Measurements from ENCODE around the gene SYF2.
"Not testable (repeated sequence)": the region's sequence is repeated elsewhere in the genome, so short reads cannot be mapped to it uniquely, and the experiment has no call there.

SYF2 gene

DNA sequence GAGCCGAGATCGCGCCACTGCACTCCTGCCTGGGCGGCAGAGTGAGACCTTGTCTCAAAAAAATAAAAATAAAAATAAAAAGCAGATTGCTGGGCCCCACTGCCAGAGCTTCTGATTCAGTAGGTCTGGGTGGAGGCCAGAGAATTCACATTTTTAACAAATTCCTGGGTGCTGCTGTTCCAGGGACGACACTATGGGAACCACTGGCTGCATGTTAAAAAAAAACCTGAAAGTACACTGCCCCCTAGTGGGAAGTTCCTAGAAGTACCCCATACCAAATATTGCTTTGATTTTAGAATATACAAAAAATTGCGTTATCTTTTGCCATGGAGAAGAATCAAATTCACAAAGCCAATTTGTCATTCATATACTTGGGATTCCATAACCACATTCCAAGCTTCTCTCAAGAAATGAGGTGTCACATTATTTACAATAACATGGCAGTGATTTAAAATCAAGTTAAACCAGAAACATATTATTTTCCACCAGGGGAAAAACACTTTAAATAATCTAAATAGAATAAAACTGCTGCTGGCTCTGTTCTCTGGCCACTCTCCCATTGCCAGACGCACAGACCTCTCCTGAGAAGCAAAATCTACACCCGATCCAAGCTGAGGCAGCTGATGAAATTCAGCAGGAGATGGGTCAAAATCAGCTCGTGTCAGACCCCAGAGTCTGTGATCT is 27.4 kb downstream of the SYF2 start:
- no peak overlapping the region for H3K4me3 Mint-ChIP-seq
- ATAC-seq, result no peak
- no peak overlapping the region for H3K27ac Mint-ChIP-seq
- peaks cover 9% of the 10 kb centered on the region for H3K27me3 Mint-ChIP-seq
- no peaks in the 10 kb centered on the region for H3K4me1 Mint-ChIP-seq
- no peaks in the 10 kb centered on the region for H3K36me3 Mint-ChIP-seq
- H3K9me3 Mint-ChIP-seq, result no peaks in the 10 kb centered on the region

DNA sequence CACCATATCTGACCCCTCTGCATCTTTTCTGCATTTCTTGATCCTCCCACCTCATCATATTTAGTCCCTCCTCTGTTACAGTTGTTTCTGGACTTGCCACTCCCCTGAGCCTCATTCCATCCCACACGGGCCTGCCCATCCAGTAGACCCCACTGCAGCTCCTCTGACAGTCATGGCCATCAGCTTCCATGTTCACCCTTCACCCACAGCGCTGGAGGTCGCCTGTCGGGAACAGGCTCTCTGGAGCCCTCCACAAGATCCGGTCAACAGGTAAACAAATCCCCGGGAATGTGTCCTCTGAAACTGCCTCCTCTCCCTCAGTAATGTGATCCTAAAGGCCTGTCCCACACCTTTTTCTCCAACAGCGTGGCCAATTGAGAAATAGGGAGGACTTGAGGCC is 31.3 kb downstream of the SYF2 start:
- Mint-ChIP-seq H3K4me3 (no peak overlapping the region), H3K4me1 (peaks cover 16% of the 10 kb centered on the region), H3K9me3 (no peaks in the 10 kb centered on the region), H3K27me3 (peaks cover 19% of the 10 kb centered on the region), H3K36me3 (no peaks in the 10 kb centered on the region), H3K27ac (no peak overlapping the region)
- ATAC-seq, result no peak

DNA sequence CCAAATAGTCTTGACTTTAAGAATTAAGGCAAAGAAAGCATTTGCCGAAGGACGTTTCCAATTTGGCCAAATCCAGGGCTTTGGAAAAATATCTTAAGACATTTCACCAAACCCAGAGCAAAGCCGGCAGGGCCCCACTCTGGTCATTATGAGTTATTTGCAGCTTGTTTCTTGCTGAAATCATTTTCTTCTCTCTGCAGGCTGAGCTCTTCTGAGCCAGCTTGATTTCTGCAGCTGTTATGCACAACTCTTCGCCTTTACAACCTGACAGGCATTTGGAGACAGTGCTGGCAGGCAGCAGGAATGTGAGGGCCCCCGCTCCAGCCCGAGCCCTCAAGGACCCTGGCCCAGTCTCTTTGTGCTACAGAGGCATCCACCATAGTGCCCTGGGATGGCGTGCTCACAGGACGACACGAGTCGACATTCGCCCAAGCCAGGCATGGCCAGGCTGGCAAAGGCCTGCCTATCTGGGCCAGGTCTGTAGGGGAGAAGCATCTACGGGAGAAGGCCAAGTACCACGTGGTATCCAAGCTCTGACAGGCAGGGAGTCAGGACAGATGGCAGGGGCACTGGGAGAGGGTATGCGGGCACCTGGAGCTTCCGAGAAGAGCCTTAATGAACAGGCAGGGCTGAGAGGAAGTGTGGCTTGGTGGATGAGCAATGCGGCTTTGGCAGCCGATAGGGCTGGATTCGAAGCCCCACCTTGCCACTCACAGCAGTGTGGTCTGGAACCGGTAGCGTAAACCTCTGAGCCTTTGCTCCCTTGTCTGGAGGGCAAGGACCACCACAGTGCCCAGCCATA is 32.3 kb downstream of the SYF2 start:
- Mint-ChIP-seq H3K9me3 (no peaks in the 10 kb centered on the region), H3K27ac (no peak overlapping the region), H3K27me3 (peaks cover 19% of the 10 kb centered on the region), H3K4me3 (no peak overlapping the region), H3K4me1 (peaks cover 16% of the 10 kb centered on the region), H3K36me3 (no peaks in the 10 kb centered on the region)
- ATAC-seq, result no peak

DNA sequence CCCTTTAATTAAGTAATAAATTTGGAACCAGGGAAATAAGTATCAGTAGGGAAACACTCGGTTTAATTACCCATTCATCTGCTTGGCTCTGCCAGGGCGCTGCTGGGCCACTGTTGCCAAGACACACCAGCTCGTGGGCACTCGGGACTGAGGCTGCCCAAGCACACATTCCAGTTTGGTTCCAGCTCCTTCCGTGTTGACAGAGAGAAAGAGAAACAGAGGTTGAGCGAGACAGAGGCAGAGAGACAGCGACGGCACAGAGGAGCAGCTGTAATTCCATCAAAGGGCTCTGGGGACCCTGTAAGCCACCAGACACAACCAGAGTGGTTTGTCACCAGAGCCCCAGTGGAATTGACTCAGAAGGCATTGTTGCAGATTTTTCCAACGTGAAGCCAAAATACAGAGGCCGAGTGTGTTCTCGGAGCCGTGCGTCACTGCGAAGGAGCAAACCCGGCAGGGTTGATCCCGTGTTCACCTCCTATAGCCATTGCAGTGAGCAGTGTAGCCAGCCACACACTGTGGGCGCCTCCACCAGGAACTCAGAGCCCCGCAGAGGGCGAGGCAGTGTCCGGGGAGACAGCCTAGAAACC is 33.5 kb downstream of the SYF2 start:
- ATAC-seq, result peak; percentile 82
- Mint-ChIP-seq H3K27me3 (peaks cover 31% of the 10 kb centered on the region), H3K27ac (peak overlapping the region; percentile 31), H3K4me3 (peak overlapping the region; percentile 60), H3K4me1 (peaks cover 16% of the 10 kb centered on the region), H3K36me3 (no peaks in the 10 kb centered on the region), H3K9me3 (no peaks in the 10 kb centered on the region)

DNA sequence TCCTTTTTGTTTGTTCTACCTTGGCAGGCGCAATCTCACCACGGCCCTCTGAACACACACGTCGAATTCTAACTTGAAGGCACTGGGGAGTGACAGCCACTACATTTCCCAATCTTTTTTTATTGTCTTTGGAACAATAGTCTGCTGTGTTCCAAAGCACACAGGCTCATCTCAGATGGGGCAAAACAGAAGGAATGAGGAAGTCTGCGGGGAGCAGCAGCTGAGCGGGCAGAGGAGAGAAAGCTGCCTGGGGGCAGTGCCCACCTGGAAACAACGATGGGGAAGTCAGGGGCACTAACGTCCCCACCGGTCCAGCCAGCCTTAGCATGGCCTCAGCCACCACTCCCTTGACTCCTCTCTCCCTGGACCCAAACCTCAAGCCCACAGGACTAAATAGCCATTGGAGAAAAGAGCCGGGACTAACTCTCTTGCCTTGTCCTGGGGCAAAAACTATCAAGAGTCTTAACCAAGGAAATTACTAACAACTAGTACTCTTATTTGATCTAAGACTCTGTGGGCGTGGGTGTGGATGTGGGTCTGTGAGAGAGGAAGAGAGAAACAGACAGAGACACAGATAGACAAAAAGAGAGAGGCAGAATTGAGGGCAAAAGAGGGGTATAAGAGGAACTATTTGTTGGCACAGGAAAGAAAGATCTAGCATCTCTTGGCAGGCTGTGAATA is 34.2 kb downstream of the SYF2 start:
- peaks cover 37% of the 10 kb centered on the region for H3K27me3 Mint-ChIP-seq
- ATAC-seq, result peak; percentile 42
- peaks cover 16% of the 10 kb centered on the region for H3K4me1 Mint-ChIP-seq
- H3K9me3 Mint-ChIP-seq, result no peaks in the 10 kb centered on the region
- peak overlapping the region; percentile 31 for H3K27ac Mint-ChIP-seq
- no peaks in the 10 kb centered on the region for H3K36me3 Mint-ChIP-seq
- H3K4me3 Mint-ChIP-seq, result peak overlapping the region; percentile 60

DNA sequence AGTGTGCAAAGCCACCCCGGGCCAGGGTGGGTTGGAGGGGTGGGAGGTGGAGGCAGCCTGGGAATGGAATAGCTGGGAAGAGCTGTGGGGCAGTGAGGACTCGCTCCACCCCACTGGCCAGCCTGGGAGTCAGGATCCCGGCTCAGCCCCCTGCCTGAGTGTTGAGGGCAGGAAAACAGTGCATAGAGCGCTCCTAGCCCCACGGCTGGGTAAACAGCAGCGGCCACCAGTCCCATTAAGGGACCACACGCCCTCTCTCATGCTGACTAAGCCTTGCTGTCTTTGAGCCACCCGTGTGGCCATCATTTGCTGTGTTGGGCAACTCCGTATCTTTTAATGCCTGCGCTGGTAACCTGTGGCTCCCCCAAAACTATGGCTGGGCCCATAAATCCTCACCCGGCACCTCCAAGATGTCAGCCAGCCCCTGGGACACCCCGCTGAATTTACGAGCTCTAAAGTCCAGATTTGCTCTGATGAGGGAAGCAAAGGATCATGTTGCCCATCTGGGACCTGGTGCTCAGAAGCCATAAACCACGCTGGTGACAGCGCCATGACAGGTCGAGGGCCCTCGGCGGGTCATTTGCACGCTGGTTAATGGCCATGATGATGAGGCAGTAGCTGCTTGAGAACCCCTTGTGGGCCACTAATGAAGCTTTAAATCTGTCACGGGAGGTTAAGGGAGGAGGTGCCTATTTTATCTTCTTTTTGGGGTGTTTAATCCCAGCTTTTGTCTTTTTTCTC is 34.9 kb downstream of the SYF2 start:
- H3K36me3 Mint-ChIP-seq, result no peaks in the 10 kb centered on the region
- no peak for ATAC-seq
- H3K27ac Mint-ChIP-seq, result no peak overlapping the region
- H3K27me3 Mint-ChIP-seq, result peaks cover 44% of the 10 kb centered on the region
- peaks cover 16% of the 10 kb centered on the region for H3K4me1 Mint-ChIP-seq
- no peaks in the 10 kb centered on the region for H3K9me3 Mint-ChIP-seq
- H3K4me3 Mint-ChIP-seq, result no peak overlapping the region

DNA sequence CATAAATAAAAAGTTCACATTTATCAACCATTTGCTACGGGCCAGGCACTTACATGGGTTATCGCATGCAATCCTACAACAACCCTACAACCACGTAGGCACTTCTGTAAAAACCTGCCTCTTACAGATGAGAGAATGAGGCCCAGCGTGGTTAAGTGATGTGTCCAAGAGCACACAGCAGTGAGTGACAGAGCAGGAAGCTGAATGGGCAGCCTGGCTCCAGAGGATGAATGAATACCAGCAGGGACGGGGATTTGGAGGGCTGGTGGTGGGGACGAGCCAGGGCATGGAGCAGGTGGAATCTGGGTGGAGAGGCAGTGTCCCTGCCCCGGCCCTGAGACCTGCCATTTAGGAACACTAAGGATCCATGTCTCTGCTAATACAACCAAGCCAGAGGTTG is 35.5 kb downstream of the SYF2 start:
- Mint-ChIP-seq H3K9me3 (no peaks in the 10 kb centered on the region), H3K27me3 (peaks cover 46% of the 10 kb centered on the region), H3K4me3 (no peak overlapping the region), H3K36me3 (no peaks in the 10 kb centered on the region), H3K4me1 (peaks cover 16% of the 10 kb centered on the region), H3K27ac (no peak overlapping the region)
- ATAC-seq, result no peak

DNA sequence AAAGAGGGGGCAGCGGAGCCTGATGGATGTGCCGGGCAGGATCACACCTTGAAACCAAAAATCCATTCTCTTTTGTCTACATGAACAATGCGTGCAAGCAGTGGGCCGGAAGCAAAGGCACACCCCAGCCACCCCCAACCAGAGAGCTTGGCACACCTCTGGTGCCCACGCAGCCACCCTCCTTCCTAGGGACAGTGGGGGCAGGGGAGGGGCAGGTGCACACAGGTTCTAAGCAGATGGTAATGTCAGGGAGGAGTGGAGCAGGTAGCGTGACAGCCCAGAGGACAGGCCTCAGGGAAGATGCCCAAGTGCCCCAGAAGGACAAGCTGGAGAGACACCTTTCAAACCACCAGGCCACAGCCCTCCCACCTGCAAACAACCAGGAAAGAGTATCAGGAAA is 36.5 kb downstream of the SYF2 start:
- Mint-ChIP-seq H3K9me3 (no peaks in the 10 kb centered on the region), H3K27ac (no peak overlapping the region), H3K36me3 (no peaks in the 10 kb centered on the region), H3K4me1 (peaks cover 16% of the 10 kb centered on the region), H3K27me3 (peaks cover 40% of the 10 kb centered on the region), H3K4me3 (no peak overlapping the region)
- no peak for ATAC-seq

DNA sequence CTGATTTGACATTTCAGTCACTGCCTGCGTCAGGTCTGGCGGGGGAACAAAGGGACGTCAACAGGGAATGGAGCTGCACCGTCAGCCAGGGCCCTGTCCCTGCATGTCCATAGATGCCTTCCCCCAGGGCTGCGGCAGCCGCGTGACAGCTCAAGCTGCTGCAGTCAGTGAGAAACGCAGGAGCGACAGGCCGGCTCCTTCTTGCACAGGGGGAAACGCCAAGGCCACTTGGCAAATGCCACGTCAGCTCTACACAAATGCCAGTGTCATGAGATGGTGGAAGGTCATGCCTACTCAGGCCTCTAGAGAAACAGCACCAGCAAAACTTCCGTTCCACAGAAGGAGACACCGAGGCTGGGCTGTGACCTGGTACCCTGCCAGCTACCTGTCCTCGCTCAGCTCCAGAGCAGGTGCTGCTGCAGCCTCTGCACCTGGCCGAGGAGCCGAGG is 37.7 kb downstream of the SYF2 start:
- peaks cover 37% of the 10 kb centered on the region for H3K27me3 Mint-ChIP-seq
- no peak overlapping the region for H3K4me3 Mint-ChIP-seq
- peaks cover 16% of the 10 kb centered on the region for H3K4me1 Mint-ChIP-seq
- H3K27ac Mint-ChIP-seq, result no peak overlapping the region
- ATAC-seq, result no peak
- H3K9me3 Mint-ChIP-seq, result no peaks in the 10 kb centered on the region
- no peaks in the 10 kb centered on the region for H3K36me3 Mint-ChIP-seq

DNA sequence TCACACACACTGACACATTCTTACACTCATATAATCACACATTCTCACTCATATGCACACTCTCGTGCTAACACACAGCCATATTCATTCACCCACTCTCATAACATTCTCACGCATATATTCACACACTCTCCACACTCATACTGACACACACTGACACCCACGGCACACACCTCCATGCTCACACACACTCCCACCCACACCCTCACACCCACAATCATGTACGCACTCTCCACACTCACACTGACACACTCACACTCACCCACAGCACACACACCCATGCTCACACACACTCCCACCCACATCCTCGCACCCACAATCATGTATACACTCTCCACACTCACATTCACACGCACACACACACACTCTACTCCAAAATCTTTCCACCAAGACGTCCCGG is 38.2 kb downstream of the SYF2 start:
- no peak for ATAC-seq
- no peaks in the 10 kb centered on the region for H3K9me3 Mint-ChIP-seq
- peaks cover 33% of the 10 kb centered on the region for H3K27me3 Mint-ChIP-seq
- no peak overlapping the region for H3K4me3 Mint-ChIP-seq
- H3K4me1 Mint-ChIP-seq, result peaks cover 15% of the 10 kb centered on the region
- no peak overlapping the region for H3K27ac Mint-ChIP-seq
- H3K36me3 Mint-ChIP-seq, result no peaks in the 10 kb centered on the region

DNA sequence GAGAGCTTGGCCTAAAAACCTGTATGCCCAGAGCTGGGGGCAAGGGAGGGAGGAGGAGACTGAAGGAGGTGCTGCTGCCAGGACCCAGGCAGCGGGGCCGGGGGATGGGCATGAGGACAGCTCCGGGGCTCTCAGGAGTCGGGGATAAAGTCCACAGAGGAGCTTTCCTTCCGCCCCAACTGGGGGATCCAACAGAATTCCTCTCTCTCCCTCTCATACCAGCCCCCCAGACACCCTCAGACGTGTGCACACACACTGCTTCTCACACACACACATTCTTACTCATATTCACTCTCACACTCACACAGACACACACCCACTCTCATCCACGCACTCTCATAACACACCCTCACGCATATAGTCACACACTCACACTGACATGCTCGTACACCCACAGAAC is 39.1 kb downstream of the SYF2 start:
- H3K4me3 Mint-ChIP-seq, result no peak overlapping the region

DNA sequence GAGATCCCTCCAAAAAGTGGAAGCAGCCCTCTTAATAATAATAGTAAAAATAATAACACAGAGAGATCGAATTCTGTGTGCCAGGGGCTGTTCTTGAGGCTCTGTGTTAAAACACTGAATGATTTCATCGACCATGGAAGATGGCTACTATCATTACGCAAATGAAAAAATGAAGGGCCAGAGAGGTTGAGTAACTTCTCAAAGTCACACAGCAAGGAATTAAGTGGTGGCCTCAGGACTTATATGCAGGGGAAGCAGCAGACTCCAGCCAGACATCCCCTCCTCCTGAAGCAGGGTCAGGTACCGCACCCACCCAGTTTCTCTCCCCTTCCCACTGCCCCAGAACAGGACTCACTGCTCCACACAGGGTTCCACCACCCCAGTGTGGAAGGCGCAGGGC is 40.1 kb downstream of the SYF2 start:
- Mint-ChIP-seq H3K27me3 (peaks cover 28% of the 10 kb centered on the region), H3K4me1 (no peaks in the 10 kb centered on the region), H3K9me3 (no peaks in the 10 kb centered on the region), H3K27ac (no peak overlapping the region), H3K36me3 (no peaks in the 10 kb centered on the region), H3K4me3 (no peak overlapping the region)
- ATAC-seq, result no peak

More for the DNA sequence above, 39.1 kb downstream of the SYF2 start:
- H3K27me3 Mint-ChIP-seq, result peaks cover 28% of the 10 kb centered on the region
- no peak for ATAC-seq
- no peak overlapping the region for H3K27ac Mint-ChIP-seq
- no peaks in the 10 kb centered on the region for H3K36me3 Mint-ChIP-seq
- no peaks in the 10 kb centered on the region for H3K9me3 Mint-ChIP-seq
- H3K4me1 Mint-ChIP-seq, result peaks cover 6% of the 10 kb centered on the region

DNA sequence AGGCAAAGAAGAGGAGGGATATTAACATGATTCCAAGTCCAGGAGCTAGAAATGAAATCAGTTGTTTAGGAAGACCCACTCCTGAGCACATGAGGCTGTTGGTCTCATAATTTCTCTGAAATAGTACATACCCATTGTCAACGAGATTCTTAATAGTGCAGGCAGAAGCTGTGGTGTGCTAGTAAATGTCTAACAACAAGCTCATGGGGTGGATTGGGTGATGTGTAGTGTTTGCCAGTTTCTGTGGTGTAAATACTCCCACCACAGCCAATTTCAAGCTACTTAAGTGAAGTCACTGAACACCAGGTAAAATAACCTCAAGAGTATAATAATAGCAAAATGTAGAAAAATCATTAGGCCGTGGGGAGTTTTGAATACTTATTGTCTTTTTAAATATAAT is 42.0 kb downstream of the SYF2 start:
- peaks cover 31% of the 10 kb centered on the region for H3K27me3 Mint-ChIP-seq
- H3K9me3 Mint-ChIP-seq, result no peaks in the 10 kb centered on the region
- H3K4me3 Mint-ChIP-seq, result no peak overlapping the region
- no peaks in the 10 kb centered on the region for H3K36me3 Mint-ChIP-seq
- no peak for ATAC-seq
- H3K4me1 Mint-ChIP-seq, result no peaks in the 10 kb centered on the region
- no peak overlapping the region for H3K27ac Mint-ChIP-seq

DNA sequence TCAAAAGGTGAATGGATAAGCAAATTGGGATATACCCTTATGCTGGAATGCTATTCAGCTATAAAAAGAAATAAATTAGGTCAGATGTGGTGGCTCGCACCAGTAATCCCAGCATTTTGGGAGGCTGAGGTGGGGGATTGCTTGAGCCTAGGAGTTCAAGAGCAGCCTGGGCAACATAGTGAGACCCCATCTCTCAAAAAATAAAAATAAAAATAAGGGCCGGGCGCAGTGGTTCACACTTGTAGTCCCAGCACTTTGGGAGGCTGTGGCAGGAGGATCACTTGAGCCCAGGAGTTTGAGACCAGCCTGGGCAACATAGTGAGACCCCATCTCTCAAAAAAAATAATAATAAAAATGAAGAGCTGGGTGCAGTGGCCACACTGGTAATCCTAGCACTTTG is 44.4 kb downstream of the SYF2 start:
- H3K4me3 Mint-ChIP-seq, H3K36me3 Mint-ChIP-seq, ATAC-seq, H3K4me1 Mint-ChIP-seq, H3K27ac Mint-ChIP-seq, H3K9me3 Mint-ChIP-seq: not testable (repeated sequence)
- peaks cover 34% of the 10 kb centered on the region for H3K27me3 Mint-ChIP-seq

DNA sequence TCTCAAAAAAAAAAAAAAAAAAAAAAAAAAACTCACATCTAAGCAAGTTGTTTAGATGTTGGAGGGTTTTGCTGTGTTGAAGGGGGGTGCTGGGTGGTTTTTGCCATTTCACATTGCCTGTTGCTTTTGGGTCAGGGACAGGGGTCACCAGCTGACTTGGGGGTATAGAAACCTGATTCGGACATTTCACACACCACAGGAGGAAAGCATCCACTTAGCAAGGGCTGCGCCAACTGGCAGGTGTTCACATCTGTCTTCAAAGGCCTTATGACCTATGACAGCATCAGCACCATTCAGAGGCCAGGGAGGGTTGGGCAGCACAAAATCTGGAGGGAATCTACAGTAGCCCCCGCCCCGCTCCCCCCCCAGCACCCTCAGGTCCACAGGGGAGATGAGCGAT is 45.2 kb downstream of the SYF2 start:
- Mint-ChIP-seq H3K9me3 (no peaks in the 10 kb centered on the region), H3K4me3 (no peak overlapping the region), H3K4me1 (no peaks in the 10 kb centered on the region), H3K27me3 (peaks cover 32% of the 10 kb centered on the region), H3K36me3 (no peaks in the 10 kb centered on the region), H3K27ac (no peak overlapping the region)
- ATAC-seq, result no peak

Data from stimulated activated memory B cell treated with anti-CD40 and anti-IgM and Interleukin-4, amounts not matched to agents 10 μg/mL and 1 μg/mL and 100 μg/mL, for 72 hours (primary cell).